NT2/D1 (cell line): ENCODE measurements around the gene LSAMP.

Experiments
- DNase-seq: peaks from one replicate; pipeline ENCODE4 v3.0.0-alpha.2; 2011; ENCODE audit warnings: low read depth, low spot score
- H3K27me3 ChIP-seq: 2 replicates; pipeline ENCODE4 v1.6.0; 2011; ENCODE audit warnings: mild to moderate bottlenecking; ENCODE audit not compliant: insufficient read length, insufficient read depth
- H3K36me3 ChIP-seq: 2 replicates; pipeline ENCODE4 v1.6.1; 2011; ENCODE audit warnings: mild to moderate bottlenecking, low read length, mixed read lengths; ENCODE audit not compliant: insufficient read depth, insufficient read length
- H3K4me1 ChIP-seq: 2 replicates; pipeline ENCODE4 v1.5.1; 2011; ENCODE audit not compliant: insufficient read depth, insufficient read length
- H3K4me3 ChIP-seq: 2 replicates; pipeline ENCODE4 v1.5.1; 2011; ENCODE audit warnings: low read depth; ENCODE audit not compliant: insufficient read length
- H3K9ac ChIP-seq: 2 replicates; pipeline ENCODE4 v1.6.0; 2011; ENCODE audit warnings: low read depth; ENCODE audit not compliant: insufficient read length
- H3K9me3 ChIP-seq: 2 replicates; pipeline ENCODE4 v1.5.1; 2011; ENCODE audit warnings: mild to moderate bottlenecking, low read length; ENCODE audit not compliant: insufficient read depth
- SUZ12 ChIP-seq: IDR thresholded peaks from 2 replicates; pipeline ENCODE4 v1.6.1; 2011; ENCODE audit not compliant: insufficient read length, insufficient read depth; ENCODE audit errors: extremely low read depth
- YY1 ChIP-seq: IDR thresholded peaks from 2 replicates; pipeline ENCODE4 v1.6.1; 2011; ENCODE audit not compliant: insufficient read length, insufficient read depth
- ZNF274 ChIP-seq: IDR thresholded peaks from 2 replicates; pipeline ENCODE4 v1.6.1; 2011; ENCODE audit warnings: mild to moderate bottlenecking, low read depth, low read length

Gene LSAMP

GRCh38 chr3:116338713-116339112 is 106.6 kb downstream of the LSAMP start:
- H3K36me3 ChIP-seq: no peaks in the 10 kb centered on the region
- no peaks in the 10 kb centered on the region for H3K4me1 ChIP-seq
- TF ChIP-seq ZNF274: no peak
- no peak for TF ChIP-seq SUZ12
- TF ChIP-seq YY1: no peak
- no peak overlapping the region for H3K9ac ChIP-seq
- H3K27me3 ChIP-seq: no peaks in the 10 kb centered on the region
- H3K4me3 ChIP-seq: no peak overlapping the region
- no peaks in the 10 kb centered on the region for H3K9me3 ChIP-seq
- DNase-seq: no peak

GRCh38 chr3:116337229-116337628 is 108.1 kb downstream of the LSAMP start:
- Histone ChIP-seq H3K9me3 (peaks cover 5% of the 10 kb centered on the region; the same call in 1 of the 2 replicates), H3K36me3 (no peaks in the 10 kb centered on the region), H3K4me1 (no peaks in the 10 kb centered on the region), H3K27me3 (no peaks in the 10 kb centered on the region), H3K4me3 (no peak overlapping the region), H3K9ac (no peak overlapping the region)
- TF ChIP-seq SUZ12: no peak
- TF ChIP-seq ZNF274: no peak
- TF ChIP-seq YY1: no peak
- DNase-seq: no peak

- no peaks in the 10 kb centered on the region for H3K27me3 ChIP-seq
- H3K4me1 ChIP-seq: no peaks in the 10 kb centered on the region
- no peak for DNase-seq
- peaks cover 7% of the 10 kb centered on the region; the same call in 1 of the 2 replicates for H3K9me3 ChIP-seq
- no peak overlapping the region for H3K9ac ChIP-seq
- H3K4me3 ChIP-seq: no peak overlapping the region
- no peaks in the 10 kb centered on the region for H3K36me3 ChIP-seq
- no peak for TF ChIP-seq SUZ12
These were observed 113.9 kb downstream of the LSAMP start for GRCh38 chr3:116331380-116331779.

GRCh38 chr3:116322750-116323375 is 122.4 kb downstream of the LSAMP start:
- Histone ChIP-seq H3K36me3 (no peaks in the 10 kb centered on the region), H3K4me3 (no peak overlapping the region), H3K4me1 (no peaks in the 10 kb centered on the region), H3K9ac (no peak overlapping the region), H3K9me3 (no peaks in the 10 kb centered on the region), H3K27me3 (no peaks in the 10 kb centered on the region)
- no peak for DNase-seq
- TF ChIP-seq SUZ12 (no peak), YY1 (no peak), ZNF274 (no peak)

- DNase-seq: no peak
- no peaks in the 10 kb centered on the region for H3K9me3 ChIP-seq
- no peaks in the 10 kb centered on the region for H3K27me3 ChIP-seq
- H3K9ac ChIP-seq: no peak overlapping the region
- TF ChIP-seq SUZ12: no peak
- no peak for TF ChIP-seq YY1
- no peak for TF ChIP-seq ZNF274
- no peaks in the 10 kb centered on the region for H3K4me1 ChIP-seq
- no peaks in the 10 kb centered on the region for H3K36me3 ChIP-seq
- H3K4me3 ChIP-seq: no peak overlapping the region
These were observed 126.9 kb downstream of the LSAMP start for GRCh38 chr3:116318370-116318769.

GRCh38 chr3:116316771-116317170 is 128.5 kb downstream of the LSAMP start:
- DNase-seq: no peak
- Histone ChIP-seq H3K27me3 (no peaks in the 10 kb centered on the region), H3K9ac (no peak overlapping the region), H3K9me3 (no peaks in the 10 kb centered on the region), H3K36me3 (no peaks in the 10 kb centered on the region), H3K4me1 (no peaks in the 10 kb centered on the region), H3K4me3 (no peak overlapping the region)
- TF ChIP-seq YY1 (no peak), SUZ12 (no peak), ZNF274 (no peak)

GRCh38 chr3:116314476-116314875 is 130.8 kb downstream of the LSAMP start:
- TF ChIP-seq SUZ12: no peak
- no peak for TF ChIP-seq ZNF274
- TF ChIP-seq YY1: no peak
- no peak for DNase-seq

GRCh38 chr3:116306720-116307119 is 138.6 kb downstream of the LSAMP start:
- Histone ChIP-seq H3K9me3 (no peaks in the 10 kb centered on the region), H3K9ac (no peak overlapping the region), H3K4me3 (no peak overlapping the region), H3K36me3 (no peaks in the 10 kb centered on the region), H3K27me3 (no peaks in the 10 kb centered on the region), H3K4me1 (no peaks in the 10 kb centered on the region)
- no peak for TF ChIP-seq YY1
- no peak for TF ChIP-seq ZNF274
- no peak for TF ChIP-seq SUZ12
- DNase-seq: no peak

More at GRCh38 chr3:116314476-116314875, 130.8 kb downstream of the LSAMP start:
- no peak overlapping the region for H3K9ac ChIP-seq
- no peaks in the 10 kb centered on the region for H3K27me3 ChIP-seq
- H3K4me1 ChIP-seq: no peaks in the 10 kb centered on the region
- H3K4me3 ChIP-seq: no peak overlapping the region
- H3K36me3 ChIP-seq: no peaks in the 10 kb centered on the region
- no peaks in the 10 kb centered on the region for H3K9me3 ChIP-seq
